GM11168 (cell line): Measurements from ENCODE around the gene ANKUB1.

Source experiments
- in situ Hi-C: fragments of 300-500 bp; cut with MboI; formaldehyde crosslinking; loops from one replicate; pipeline ENCODE4 v1.12.0; 2022; ENCODE audit warnings: low sequenced_read_pairs; ENCODE audit not compliant: unreplicated experiment

ANKUB1 gene

DNA sequence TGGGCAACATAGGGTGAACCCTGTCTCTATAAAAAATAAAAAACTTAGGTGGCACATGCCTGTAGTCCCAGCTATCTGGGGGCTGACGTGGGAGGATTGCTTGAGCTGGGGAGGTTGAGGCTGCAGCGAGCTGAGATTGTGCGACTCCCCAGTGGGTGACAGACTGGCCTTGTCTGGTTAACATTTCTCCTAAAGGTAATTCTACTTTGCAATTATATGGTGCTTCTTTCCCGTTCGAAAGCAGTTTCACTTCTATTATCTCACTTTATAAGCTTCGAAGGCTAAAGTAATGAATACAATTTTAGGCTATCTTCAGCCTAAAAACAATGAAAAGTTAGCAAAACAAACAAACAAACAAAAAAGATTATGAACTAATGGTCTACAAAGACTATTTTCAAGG, 75.4 kb downstream of the ANKUB1 start:
- in situ Hi-C loops = loop anchor here (5.0 to 10.0 kb wide), 2 partner anchors 152 to 210 kb away; no protein-coding TSS in a partner anchor

DNA sequence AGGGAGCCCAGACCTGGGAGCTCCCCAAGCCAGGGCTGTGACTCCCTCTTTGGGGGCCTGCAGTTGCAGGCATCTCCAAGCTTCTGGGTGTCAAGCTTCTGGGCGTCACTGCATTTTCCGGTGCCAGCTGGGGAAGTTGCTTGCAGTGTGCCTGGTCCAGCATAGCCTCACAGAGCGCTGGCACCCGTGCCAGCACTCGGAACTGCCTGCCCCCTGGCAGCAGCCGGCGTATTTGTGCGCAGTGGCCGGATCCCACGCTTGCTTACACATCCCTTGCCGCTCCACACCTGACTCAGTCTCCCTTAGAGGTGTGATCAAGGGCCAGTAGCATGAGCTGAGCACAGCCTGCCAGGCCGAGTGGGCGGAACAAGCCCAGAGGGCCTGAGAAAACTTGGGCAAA, 77.1 kb downstream of the ANKUB1 start:
- in situ Hi-C loops = loop anchor here (5.0 to 10.0 kb wide), 2 partner anchors 150 to 208 kb away; no protein-coding TSS in a partner anchor

DNA sequence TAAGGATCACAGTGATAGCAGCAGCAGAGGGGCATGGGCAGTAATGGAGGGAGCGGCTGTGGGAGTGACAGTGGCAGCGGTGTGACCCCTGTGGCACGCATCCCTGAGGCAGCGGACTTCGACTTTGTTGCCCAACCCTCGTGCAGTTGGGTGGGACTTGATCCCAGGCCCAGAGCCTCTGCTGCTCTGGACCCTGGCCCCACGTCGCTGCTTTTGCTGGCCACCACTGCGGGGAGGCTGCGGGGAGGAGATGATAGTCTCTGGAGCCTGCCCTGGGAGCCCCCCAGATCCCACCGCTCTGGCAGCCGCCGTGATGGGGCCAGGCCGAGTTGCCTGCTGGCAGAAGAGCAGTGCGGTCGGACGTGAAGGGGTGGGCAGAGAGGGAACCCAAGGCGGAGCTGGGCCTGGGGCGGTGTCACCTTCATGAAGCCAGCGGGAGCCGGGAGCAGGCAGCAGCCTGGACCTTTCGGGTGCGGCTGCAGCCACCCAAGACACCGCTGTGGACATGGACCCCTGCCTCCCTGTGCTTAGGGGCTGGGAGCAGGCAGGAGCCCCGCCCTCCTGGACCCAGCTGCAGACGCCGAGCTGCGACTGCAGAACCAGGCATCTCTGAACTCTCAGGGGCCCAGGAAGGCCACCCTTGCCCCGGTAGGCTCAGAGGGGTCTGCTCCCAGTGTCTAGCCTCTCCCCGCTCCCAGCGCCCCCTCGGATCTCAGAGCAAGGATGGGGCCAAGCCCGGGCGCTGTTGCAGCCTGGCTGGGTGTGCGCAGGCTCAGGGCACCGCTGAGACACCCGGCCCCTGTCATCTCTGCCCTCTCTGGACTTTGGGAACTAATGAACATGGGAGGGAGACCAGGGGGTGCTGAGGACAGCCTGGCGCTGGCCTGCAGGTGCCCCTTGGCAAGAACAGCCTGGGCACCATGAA, 78.4 kb downstream of the ANKUB1 start:
- in situ Hi-C loops = loop anchor here (10.0 kb wide), 1 partner anchor 149 kb away; no protein-coding TSS in a partner anchor
